PC-9 (cell line): Measurements from ENCODE around the gene CLMN. TPM values are rescaled to one million over a fixed set of nuclear protein-coding genes. Genes with fewer than 3 reads are reported as not detected.
A peak's percentile ranks its signal among the peaks of the same experiment; 100 is the strongest.

ENCODE experiments used
- BruUV-seq: library from RNA; stranded (reverse); fragments of 400-500 nt; replicated peaks from 2 replicates; lab custom pipeline; 2021; lab: Mats Ljungman, UMichigan
- CTCF ChIA-PET: fragments of 300-600 bp; sonication (Branson Sonifier 250); formaldehyde crosslinking; loops from one replicate; lab custom pipeline; 2022; ENCODE audit warnings: antibody characterized with exemption; lab: Charles Lee
- POLR2A ChIA-PET: fragments of 300-600 bp; sonication (Branson Sonifier 250); formaldehyde crosslinking; loops from one replicate; lab custom pipeline; 2022; ENCODE audit warnings: antibody characterized with exemption; ENCODE audit not compliant: unreplicated experiment; lab: Charles Lee
- DNase-seq, 2 experiments: peaks; one replicate each; pipeline versions ENCODE4 v3.0.0 to v3.0.0-alpha.2; 2015 to 2022; ENCODE audit warnings: mixed read lengths in 1 of 2
- H2AFZ ChIP-seq: fragments of 200-600 bp; sonication (generic); 2 replicates; pipeline ENCODE4 v1.8.1; 2017; ENCODE audit warnings: antibody characterized with exemption
- H3F3A ChIP-seq: fragments of 200-600 bp; sonication (generic); 2 replicates; pipeline ENCODE4 v1.8.1; 2017; ENCODE audit warnings: antibody characterized with exemption, mild to moderate bottlenecking, low read depth; ENCODE audit not compliant: insufficient read depth
- H3K27ac ChIP-seq: fragments of 200-600 bp; sonication (generic); 2 replicates; pipeline ENCODE4 v1.6.1; 2016; ENCODE audit warnings: mixed run types
- H3K27me3 ChIP-seq: fragments of 200-600 bp; sonication (generic); 2 replicates; pipeline ENCODE4 v1.6.1; 2016; ENCODE audit warnings: low read depth, mixed run types; ENCODE audit not compliant: insufficient read depth
- H3K36me3 ChIP-seq: fragments of 200-600 bp; sonication (generic); 2 replicates; pipeline ENCODE4 v1.6.1; 2016; ENCODE audit warnings: low read depth, mixed run types
- H3K4me1 ChIP-seq: fragments of 200-600 bp; sonication (generic); replicated peaks from 2 replicates; pipeline ENCODE4 v1.6.1; 2016; ENCODE audit warnings: mixed run types; ENCODE audit not compliant: insufficient read depth
- H3K4me2 ChIP-seq: fragments of 200-600 bp; sonication (generic); 2 replicates; pipeline ENCODE4 v1.6.1; 2017; ENCODE audit warnings: mixed run types
- H3K4me3 ChIP-seq: fragments of 200-600 bp; sonication (generic); 2 replicates; pipeline ENCODE4 v1.6.1; 2016; ENCODE audit warnings: mixed run types
- H3K79me2 ChIP-seq: fragments of 200-600 bp; sonication (generic); 2 replicates; pipeline ENCODE4 v1.6.1; 2017; ENCODE audit warnings: low read depth, mixed run types
- H3K9me2 ChIP-seq: fragments of 200-600 bp; sonication (generic); 2 replicates; pipeline ENCODE4 v1.8.1; 2017; ENCODE audit warnings: mild to moderate bottlenecking; ENCODE audit not compliant: insufficient read depth
- H3K9me3 ChIP-seq: fragments of 200-600 bp; sonication (generic); 2 replicates; pipeline ENCODE4 v1.8.1; 2016; ENCODE audit warnings: low read depth; ENCODE audit not compliant: insufficient read depth
- H4K20me1 ChIP-seq: fragments of 200-600 bp; sonication (generic); 2 replicates; pipeline ENCODE4 v1.8.1; 2017; ENCODE audit not compliant: insufficient read depth
- CTCF ChIP-seq: fragments of 200-600 bp; sonication (generic); conservative IDR thresholded peaks from 2 replicates; pipeline ENCODE4 v1.6.1; 2017; ENCODE audit warnings: mixed run types, antibody characterized with exemption, mild to moderate bottlenecking, moderate library complexity
- EZH2 ChIP-seq: fragments of 200-600 bp; sonication (generic); IDR thresholded peaks from 2 replicates; pipeline ENCODE4 v1.8.0; 2017; ENCODE audit warnings: antibody characterized with exemption, low read depth
- intact Hi-C: fragments of 100-400 bp; cut with micrococcal nuclease; formaldehyde crosslinking; loops from one replicate; pipeline ENCODE4 v1.10.0; 2022; ENCODE audit not compliant: unreplicated experiment
- total RNA-seq: library from RNA; stranded (reverse); gene quantifications from 2 replicates; pipeline ENCODE4 v1.2.3, GENCODE V29; 2021

CLMN gene
- total RNA-seq, 1 experiment from 2014 or later, result 15.8 TPM

- POLR2A ChIA-PET, result no interaction called here
- no TSS peak for BruUV-seq
Observed at GRCh38 chr14:95250936-95251335, 68.8 kb downstream of the CLMN start.

GRCh38 chr14:95250140-95250769 lies 69.5 kb downstream of the CLMN start:
- peaks cover 13% of the 10 kb centered on the region for H3F3A ChIP-seq
- H3K27ac ChIP-seq, result no peak overlapping the region
- no peak overlapping the region for H3K4me2 ChIP-seq
- intact Hi-C loops, result no loop called here
- no peaks in the 10 kb centered on the region for H4K20me1 ChIP-seq
- H3K4me3 ChIP-seq, result no peak overlapping the region
- peaks cover 22% of the 10 kb centered on the region for H3K4me1 ChIP-seq
- BruUV-seq, result no TSS peak
- ChIA-PET CTCF (no interaction called here), POLR2A (no interaction called here)
- H3K9me3 ChIP-seq, result no peaks in the 10 kb centered on the region
- H3K36me3 ChIP-seq, result no peaks in the 10 kb centered on the region
- no peak overlapping the region for H2AFZ ChIP-seq
- TF ChIP-seq EZH2, result no peak
- no peak for TF ChIP-seq CTCF
- DNase-seq, result no peak
- H3K27me3 ChIP-seq, result no peaks in the 10 kb centered on the region
- no peaks in the 10 kb centered on the region for H3K9me2 ChIP-seq
- 0 out of 2 replicates have a peak, but pooled peaks cover 2% of the 10 kb centered on the region for H3K79me2 ChIP-seq

More at GRCh38 chr14:95250936-95251335, 68.8 kb downstream of the CLMN start:
- H3K27me3 ChIP-seq, result no peaks in the 10 kb centered on the region
- no peak overlapping the region for H2AFZ ChIP-seq
- 0 out of 2 replicates have a peak, but pooled peaks cover 2% of the 10 kb centered on the region for H3K79me2 ChIP-seq
- TF ChIP-seq EZH2, result no peak
- no peak for TF ChIP-seq CTCF
- peaks cover 28% of the 10 kb centered on the region for H3K4me1 ChIP-seq
- no peak overlapping the region for H3K4me2 ChIP-seq
- no peak overlapping the region for H3K4me3 ChIP-seq
- peaks cover 13% of the 10 kb centered on the region for H3F3A ChIP-seq
- no peak overlapping the region for H3K27ac ChIP-seq
- DNase-seq, result no peak
- CTCF ChIA-PET, result no interaction called here
- H4K20me1 ChIP-seq, result no peaks in the 10 kb centered on the region
- H3K36me3 ChIP-seq, result no peaks in the 10 kb centered on the region
- intact Hi-C loops, result no loop called here
- H3K9me3 ChIP-seq, result no peaks in the 10 kb centered on the region
- no peaks in the 10 kb centered on the region for H3K9me2 ChIP-seq

- Histone ChIP-seq H3K4me3 (no peak overlapping the region), H3K4me2 (peak overlapping the region; percentile 70)
Observed at GRCh38 chr14:95248432-95248831, 71.3 kb downstream of the CLMN start.

More at GRCh38 chr14:95248432-95248831, 71.3 kb downstream of the CLMN start:
- H3K27ac ChIP-seq, result peak overlapping the region; percentile 51
- H3K9me2 ChIP-seq, result no peaks in the 10 kb centered on the region
- BruUV-seq, result no TSS peak
- H4K20me1 ChIP-seq, result no peaks in the 10 kb centered on the region
- no peak overlapping the region for H2AFZ ChIP-seq
- DNase-seq, result no peak
- peaks cover 13% of the 10 kb centered on the region for H3F3A ChIP-seq
- no peaks in the 10 kb centered on the region for H3K79me2 ChIP-seq
- H3K4me1 ChIP-seq, result peaks cover 18% of the 10 kb centered on the region
- H3K36me3 ChIP-seq, result no peaks in the 10 kb centered on the region
- TF ChIP-seq EZH2 (no peak), CTCF (no peak)
- intact Hi-C loops, result no loop called here
- POLR2A ChIA-PET, result no interaction called here
- CTCF ChIA-PET, result no interaction called here
- no peaks in the 10 kb centered on the region for H3K27me3 ChIP-seq
- no peaks in the 10 kb centered on the region for H3K9me3 ChIP-seq
